KOPT-K1 (cell line): ENCODE measurements around the gene B3GNT7.

Source experiments
- H3K27ac ChIP-seq: fragments of 200-600 bp; sonication (generic); 2 replicates; pipeline ENCODE4 v1.5.1; 2016; ENCODE audit warnings: antibody characterized with exemption, mild to moderate bottlenecking, low read depth, low read length; ENCODE audit not compliant: poor library complexity, severe bottlenecking
- H3K36me3 ChIP-seq: fragments of 200-600 bp; sonication (generic); 2 replicates; pipeline ENCODE4 v1.5.1; 2017; ENCODE audit warnings: antibody characterized with exemption, mild to moderate bottlenecking, low read length, moderate library complexity; ENCODE audit not compliant: insufficient read depth
- H3K9me3 ChIP-seq: fragments of 200-600 bp; sonication (generic); 2 replicates; pipeline ENCODE4 v1.5.1; 2017; ENCODE audit warnings: antibody characterized with exemption, low read length, mild to moderate bottlenecking; ENCODE audit not compliant: insufficient read depth, poor library complexity, severe bottlenecking

B3GNT7 gene

DNA sequence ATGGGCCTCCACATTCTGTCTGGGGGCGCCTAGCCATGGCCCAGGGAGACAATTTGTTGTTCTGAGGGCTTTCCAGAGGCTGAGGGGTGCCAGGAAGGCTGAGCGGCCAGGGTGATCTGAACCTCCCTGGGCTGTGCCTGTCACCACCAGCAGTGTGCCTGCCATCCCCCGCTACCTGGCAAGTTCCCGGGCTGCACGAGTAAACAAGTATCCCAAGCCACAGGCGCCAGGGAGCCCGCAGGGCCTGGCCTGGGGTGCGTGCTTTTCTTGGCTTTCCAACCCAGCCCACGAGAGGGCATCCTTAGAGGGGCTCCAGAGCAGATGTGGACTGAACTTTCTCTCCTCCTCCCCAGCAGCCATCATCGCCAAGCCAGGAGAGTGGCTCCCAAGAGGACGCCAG lies 35.1 kb upstream of the B3GNT7 start:
- no peak overlapping the region for H3K27ac ChIP-seq
- no peaks in the 10 kb centered on the region for H3K36me3 ChIP-seq
- no peaks in the 10 kb centered on the region for H3K9me3 ChIP-seq

DNA sequence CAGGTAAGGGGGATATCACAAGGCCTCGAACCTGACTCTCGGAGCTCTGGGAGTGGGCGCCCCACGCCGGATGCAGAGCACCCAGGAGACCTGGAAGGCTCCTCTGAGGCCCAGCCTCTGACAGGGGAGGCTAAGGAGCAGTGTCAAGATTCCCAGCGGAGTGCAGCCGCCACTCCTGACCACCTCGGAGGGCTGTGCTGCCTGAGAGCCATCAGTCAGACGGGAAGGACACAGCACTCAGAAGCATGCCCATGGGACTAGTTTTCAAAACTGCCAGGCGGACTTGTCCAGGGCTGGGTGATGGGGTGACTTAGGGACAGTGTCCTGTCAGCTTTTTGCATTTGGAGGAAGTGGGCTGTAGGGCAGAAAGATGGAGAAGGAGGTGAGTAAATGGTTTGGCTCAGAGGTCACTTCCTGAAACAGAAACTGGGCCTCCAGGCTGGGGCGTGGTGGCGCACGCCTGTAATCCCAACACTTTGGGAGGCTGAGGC lies 34.6 kb upstream of the B3GNT7 start:
- no peaks in the 10 kb centered on the region for H3K9me3 ChIP-seq
- no peaks in the 10 kb centered on the region for H3K36me3 ChIP-seq
- H3K27ac ChIP-seq: no peak overlapping the region

- Histone ChIP-seq H3K36me3 (no peaks in the 10 kb centered on the region), H3K27ac (no peak overlapping the region)
Observed at GRCh38 chr2:231361701-231362554, 33.6 kb upstream of the B3GNT7 start.

DNA sequence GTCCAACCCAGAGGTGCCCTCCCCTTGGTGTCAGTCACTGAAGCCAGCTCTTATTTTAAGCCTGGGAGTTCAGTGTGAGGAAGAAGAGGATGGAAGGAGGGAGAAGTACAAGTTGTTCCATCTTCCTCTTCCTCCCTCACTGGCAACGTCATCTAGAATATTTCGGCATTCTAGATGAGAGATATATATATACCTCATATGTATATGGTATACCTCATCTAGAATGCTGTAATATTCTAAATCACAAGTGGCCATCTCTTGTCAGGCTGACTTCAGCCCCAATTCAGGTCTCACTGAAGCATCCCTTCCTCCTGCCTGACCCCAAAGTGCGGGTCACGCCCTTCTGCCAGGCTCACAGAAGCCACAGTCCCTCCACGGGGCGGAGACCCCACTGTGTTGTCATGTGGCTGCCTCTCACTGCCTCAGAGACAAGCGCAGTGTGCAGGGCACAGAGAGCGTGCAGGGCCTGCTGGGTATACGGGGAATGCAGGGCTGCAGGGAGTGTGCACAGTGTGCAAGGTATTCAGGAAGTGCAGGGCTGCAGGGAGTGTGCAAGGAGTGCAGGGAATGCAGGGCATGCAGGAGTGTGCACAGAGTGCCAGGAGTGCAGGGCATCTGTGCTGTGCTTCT lies 32.8 kb upstream of the B3GNT7 start:
- H3K9me3 ChIP-seq: no peaks in the 10 kb centered on the region
- no peaks in the 10 kb centered on the region for H3K36me3 ChIP-seq
- H3K27ac ChIP-seq: no peak overlapping the region

More at GRCh38 chr2:231361701-231362554, 33.6 kb upstream of the B3GNT7 start:
- no peaks in the 10 kb centered on the region for H3K9me3 ChIP-seq

DNA sequence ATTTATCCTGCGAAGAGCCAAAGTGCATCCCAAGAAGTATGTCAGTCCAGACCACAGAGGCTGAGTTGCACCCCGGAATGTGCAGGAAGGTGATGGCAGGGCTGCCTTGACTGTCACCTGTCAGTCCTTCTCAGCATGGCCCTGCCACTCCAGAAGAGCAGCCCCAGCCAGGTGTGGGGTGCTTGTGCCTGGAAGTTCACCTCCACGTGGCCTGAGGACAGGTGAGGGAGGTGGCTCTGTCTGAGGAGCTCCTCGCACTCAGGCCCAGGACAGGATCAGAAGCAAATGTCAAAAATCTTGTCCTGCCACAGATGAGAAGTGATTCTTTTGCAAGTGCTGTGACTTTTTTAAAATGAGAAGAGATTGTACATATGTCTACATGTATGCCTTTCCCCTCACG lies 31.4 kb upstream of the B3GNT7 start:
- no peak overlapping the region for H3K27ac ChIP-seq
- no peaks in the 10 kb centered on the region for H3K36me3 ChIP-seq
- H3K9me3 ChIP-seq: no peaks in the 10 kb centered on the region

GRCh38 chr2:231364961-231365810 lies 30.3 kb upstream of the B3GNT7 start:
- H3K36me3 ChIP-seq: no peaks in the 10 kb centered on the region
- no peak overlapping the region for H3K27ac ChIP-seq
- H3K9me3 ChIP-seq: no peaks in the 10 kb centered on the region

DNA sequence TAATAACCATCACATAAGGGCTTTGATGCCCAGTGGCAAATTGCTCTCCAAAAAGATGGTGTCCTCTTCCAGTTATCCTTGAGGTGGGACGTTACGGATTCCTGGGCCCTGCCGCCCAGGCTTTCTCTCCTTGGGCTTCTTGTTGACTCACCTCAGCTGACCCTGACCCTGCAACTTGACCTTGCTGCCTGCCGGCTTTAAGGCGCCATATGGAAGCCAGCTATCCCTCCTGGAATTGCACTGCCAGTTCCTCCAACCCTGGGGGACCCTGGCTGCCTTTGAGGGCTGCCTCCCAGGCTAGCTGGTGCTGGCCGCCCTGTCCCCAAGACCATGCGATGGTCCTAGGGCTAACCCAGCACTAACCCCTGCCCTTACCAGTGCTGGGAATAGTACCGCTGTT lies 28.3 kb upstream of the B3GNT7 start:
- H3K27ac ChIP-seq: no peak overlapping the region
- H3K9me3 ChIP-seq: no peaks in the 10 kb centered on the region
- no peaks in the 10 kb centered on the region for H3K36me3 ChIP-seq

GRCh38 chr2:231369580-231370428 lies 25.7 kb upstream of the B3GNT7 start:
- H3K27ac ChIP-seq: no peak overlapping the region
- H3K9me3 ChIP-seq: no peaks in the 10 kb centered on the region
- H3K36me3 ChIP-seq: no peaks in the 10 kb centered on the region

- Histone ChIP-seq H3K27ac (no peak overlapping the region), H3K9me3 (no peaks in the 10 kb centered on the region), H3K36me3 (no peaks in the 10 kb centered on the region)
Observed at GRCh38 chr2:231370429-231370748, 25.1 kb upstream of the B3GNT7 start.

DNA sequence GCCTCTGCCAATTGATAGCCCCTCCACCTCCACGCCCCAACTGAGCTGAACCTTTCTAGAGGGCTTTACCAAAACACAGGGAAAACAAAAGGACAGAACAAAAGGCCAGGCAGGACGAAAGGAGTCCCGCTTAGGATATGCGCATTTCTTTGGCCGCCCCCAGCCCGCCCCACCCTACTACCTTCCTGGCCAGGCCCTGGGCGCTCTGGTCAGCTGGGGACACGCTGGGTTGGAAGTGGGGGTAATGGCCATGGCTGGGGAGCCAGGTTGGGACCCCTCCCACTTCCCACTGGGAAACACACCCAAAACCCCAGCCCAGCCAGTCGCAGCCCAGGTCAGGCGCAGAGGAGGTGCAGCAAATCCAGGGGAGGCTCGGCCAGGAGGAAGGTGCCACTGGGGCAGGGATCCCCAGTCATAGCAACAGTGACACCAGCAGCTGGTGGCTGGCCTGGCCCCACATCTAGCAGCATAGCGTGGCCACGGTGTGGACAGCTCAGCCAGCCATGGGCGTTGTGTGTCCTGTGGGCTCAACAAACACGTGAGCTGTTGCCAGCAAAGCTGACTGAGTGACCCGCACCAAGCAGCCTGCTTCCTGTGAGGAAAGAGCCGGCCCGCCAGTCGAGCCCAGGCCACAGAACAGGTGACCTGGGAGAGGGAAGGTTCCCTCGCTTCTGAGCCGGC lies 24.6 kb upstream of the B3GNT7 start:
- Histone ChIP-seq H3K36me3 (no peaks in the 10 kb centered on the region), H3K9me3 (no peaks in the 10 kb centered on the region), H3K27ac (no peak overlapping the region)

- H3K36me3 ChIP-seq: no peaks in the 10 kb centered on the region
- no peaks in the 10 kb centered on the region for H3K9me3 ChIP-seq
- no peak overlapping the region for H3K27ac ChIP-seq
Observed at GRCh38 chr2:231371430-231372054, 24.0 kb upstream of the B3GNT7 start.

- Histone ChIP-seq H3K36me3 (no peaks in the 10 kb centered on the region), H3K27ac (no peak overlapping the region), H3K9me3 (no peaks in the 10 kb centered on the region)
Observed at GRCh38 chr2:231372326-231372725, 23.2 kb upstream of the B3GNT7 start.

- Histone ChIP-seq H3K36me3 (no peaks in the 10 kb centered on the region), H3K9me3 (no peaks in the 10 kb centered on the region), H3K27ac (no peak overlapping the region)
Observed at GRCh38 chr2:231373184-231373583, 22.3 kb upstream of the B3GNT7 start.
